HG03520 (cell line): ENCODE measurements around the gene TRABD2A.

Source experiments
- ATAC-seq: cut with Tn5 transposase; IDR thresholded peaks from one replicate; pipeline ENCODE4 v1.9.1; 2021; ENCODE audit warnings: mild to moderate bottlenecking, moderate library complexity; ENCODE audit not compliant: unreplicated experiment

The TRABD2A gene

DNA sequence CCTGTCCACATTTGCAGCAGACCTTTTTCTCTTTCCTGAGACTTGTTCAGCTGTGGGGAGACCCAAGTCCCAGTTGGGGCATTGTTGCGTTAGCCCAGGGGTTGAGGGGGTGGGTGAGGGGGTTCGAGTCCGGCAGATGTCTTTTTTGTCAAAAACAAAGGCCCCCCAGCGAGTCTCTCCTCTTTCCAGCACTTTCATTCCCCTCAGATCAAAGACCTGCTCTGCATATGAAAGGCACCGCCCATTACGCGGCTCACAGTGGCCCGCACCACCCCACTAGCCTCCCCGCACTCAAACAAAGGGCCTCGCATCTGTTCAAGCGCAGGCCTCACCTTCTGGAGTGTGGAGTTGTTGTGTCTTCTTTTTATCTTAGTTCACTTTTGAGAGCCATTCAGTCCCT, 25.2 kb downstream of the TRABD2A start:
- ATAC-seq: no peak

DNA sequence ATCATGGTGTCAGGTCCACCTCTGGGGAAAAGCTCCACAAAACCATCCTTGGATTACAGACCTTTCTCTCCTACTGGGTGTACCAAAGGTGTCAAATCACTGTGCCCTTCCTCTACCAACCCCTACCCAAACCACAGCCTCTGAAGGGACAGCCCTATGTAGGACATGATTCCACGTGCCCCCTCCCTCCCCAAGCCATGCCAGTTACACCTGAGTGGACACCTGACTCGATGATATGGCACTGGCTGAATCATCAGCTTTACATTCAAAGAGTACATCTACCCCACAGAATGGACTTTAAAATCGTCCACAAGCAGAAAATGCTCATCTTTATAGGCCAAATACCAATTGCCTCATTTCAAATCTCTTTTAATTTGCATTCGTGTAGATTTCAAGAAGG, 26.0 kb downstream of the TRABD2A start:
- no peak for ATAC-seq

- ATAC-seq: no peak
Observed at GRCh38 chr2:84851876-84852275, 29.0 kb downstream of the TRABD2A start.

- no peak for ATAC-seq
Observed at GRCh38 chr2:84850471-84850870, 30.4 kb downstream of the TRABD2A start.

GRCh38 chr2:84849271-84849952, 31.5 kb downstream of the TRABD2A start:
- no peak for ATAC-seq

DNA sequence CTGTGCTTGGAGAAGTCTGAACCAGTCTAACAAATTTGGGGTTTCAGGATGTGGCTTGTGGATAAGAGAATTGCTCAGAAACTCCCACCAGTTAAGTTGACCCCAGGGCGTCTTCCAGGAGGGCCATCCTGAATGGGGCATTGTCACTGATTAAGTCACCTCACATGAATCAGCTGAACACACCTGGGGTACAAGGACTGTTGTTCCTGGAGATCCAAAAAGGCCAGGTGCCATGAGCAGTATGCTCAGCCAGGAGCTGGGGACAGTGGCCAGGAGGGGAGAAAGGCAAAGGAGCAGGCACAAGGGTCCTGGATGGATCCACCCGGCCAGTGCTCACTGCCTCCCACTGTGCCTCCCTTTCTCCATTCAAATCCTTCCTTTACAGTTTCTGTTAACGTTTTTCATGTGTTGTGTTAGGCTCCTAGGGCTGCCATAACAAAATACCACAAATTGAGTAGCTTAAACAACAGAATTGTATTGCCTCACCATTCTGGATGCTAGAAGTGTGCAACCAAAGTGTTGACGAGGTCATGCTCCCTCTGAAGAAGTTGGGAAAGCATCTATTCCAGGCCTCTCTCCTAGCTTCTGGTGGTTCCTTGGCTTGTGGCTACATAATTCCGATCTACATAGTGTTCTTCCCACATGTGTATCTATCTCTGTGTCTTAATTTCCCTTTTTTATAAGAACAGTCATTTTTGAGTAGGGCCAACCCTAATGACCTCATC, 33.4 kb downstream of the TRABD2A start:
- ATAC-seq: no peak

DNA sequence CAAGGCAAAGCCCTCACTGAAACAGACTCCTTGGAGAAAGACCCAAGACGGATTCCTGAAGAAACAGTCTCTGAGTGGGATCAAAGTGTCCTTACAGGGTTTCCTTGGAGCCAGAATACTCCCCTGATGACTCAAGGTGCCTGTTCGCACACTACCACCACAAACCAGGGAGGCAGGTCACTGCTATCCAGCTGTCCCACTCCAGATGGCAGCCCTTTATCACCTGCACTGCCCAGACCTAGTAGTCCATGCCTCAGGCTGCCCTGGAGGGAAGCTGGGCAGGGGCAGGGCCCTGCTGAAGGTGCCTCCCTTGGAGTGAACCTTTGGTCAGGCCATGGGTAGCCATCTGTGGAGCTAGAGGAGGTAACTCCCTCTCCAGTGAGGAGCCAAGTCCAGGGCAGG, 34.1 kb downstream of the TRABD2A start:
- ATAC-seq: no peak

DNA sequence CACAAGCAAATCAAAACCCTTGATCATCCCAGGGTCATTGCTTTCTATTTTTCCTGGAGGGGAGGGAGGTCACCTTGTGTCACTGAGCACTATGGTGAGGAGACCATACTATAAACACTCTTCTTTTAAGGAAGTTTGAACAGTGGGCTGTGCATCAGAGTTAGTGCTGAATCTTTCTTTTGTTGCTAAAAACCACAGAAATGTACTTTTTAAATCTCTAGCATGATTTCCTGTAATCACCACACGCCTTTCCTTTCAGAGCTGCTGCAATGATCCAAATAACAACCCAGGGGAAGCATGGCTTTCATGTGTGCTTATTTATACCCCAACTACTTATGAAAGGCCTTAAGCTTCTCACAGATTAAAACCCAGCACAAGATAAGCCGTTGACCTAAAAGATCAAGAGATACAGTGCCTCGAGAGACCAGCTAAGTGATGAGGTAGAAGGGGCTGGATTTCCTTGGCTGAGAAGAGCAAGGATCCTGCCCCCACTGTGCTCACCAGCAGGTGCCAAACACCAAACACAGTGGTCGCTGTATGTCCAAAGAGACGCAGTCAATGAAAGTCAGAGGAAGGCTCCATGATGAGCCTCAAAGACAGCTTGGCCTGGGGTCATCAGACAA, 34.7 kb downstream of the TRABD2A start:
- no peak for ATAC-seq

- no peak for ATAC-seq
Observed at GRCh38 chr2:84844141-84844540, 36.7 kb downstream of the TRABD2A start.

- ATAC-seq: no peak
Observed at GRCh38 chr2:84841577-84841976, 39.3 kb downstream of the TRABD2A start.

DNA sequence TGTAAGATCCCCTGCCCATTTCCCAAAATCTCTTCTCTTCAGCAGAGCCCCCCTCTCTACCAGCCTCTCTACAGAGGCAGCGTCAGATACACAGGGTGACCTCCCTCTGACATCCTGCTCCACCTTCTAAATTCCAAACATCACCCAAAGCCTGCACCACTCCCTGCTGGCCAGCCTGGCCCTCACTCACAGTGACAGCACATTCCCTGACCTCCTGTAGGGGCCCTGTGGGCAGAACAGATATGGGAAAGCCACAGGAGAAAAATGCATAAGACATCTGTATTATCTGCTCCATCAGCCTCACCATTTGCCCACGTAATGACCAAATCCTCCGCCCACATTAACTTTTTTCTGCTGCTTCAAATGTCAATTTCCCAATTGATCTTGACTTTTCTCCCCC, 40.6 kb downstream of the TRABD2A start:
- ATAC-seq: no peak

DNA sequence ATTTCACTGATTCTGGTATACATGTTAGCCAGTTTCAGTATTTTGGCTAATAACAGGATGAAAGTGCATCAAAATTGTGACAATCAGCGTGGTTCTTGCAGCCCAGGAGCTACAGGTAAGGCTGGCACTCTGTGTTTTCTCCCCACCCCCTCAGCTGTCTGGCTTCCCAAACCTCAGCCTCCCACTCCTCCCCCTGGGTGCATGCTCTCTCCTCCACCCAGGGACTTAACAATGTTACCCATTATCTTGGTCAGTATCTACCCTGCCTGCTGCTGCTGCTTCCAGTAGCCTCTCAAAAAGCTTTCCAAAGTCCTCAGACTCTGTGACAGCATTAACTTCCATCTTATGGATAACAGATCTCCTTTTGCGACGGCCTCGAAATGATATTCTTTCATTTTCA, 41.0 kb downstream of the TRABD2A start:
- ATAC-seq: no peak

DNA sequence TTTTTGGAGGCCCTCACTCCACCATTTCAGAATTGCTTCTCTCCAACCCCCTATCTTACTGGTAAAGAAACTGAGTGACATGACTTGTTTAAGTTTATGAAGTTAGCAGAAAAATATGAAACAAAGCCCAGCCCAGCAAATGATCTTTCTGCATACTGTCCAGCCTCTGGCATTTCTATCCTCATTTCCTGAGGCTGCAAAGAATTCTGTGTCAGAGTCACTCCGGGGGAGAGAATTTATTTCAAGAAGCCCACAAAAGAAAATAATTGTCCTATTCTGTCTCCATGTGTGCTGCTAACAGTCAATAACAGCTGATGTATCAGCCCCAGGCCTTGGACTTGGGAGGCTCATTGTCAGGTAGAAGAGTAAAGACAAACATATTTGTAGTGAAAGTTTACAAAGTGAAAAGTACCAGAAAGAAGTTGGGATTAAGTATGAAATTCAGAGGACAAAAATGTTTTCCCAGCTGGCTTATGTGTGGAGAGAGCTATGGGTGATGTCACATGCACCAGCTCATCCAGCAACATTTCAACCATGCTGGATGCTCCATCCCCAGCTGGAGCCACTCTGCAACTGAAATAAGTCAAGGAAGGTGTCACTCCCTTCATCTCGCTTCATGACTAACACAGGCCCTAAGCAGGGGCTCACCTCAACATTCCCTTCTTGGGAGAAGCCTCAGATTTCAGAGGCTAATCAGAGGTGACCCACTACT, 42.3 kb downstream of the TRABD2A start:
- ATAC-seq: no peak

- no peak for ATAC-seq
Observed at GRCh38 chr2:84836215-84836614, 44.7 kb downstream of the TRABD2A start.

DNA sequence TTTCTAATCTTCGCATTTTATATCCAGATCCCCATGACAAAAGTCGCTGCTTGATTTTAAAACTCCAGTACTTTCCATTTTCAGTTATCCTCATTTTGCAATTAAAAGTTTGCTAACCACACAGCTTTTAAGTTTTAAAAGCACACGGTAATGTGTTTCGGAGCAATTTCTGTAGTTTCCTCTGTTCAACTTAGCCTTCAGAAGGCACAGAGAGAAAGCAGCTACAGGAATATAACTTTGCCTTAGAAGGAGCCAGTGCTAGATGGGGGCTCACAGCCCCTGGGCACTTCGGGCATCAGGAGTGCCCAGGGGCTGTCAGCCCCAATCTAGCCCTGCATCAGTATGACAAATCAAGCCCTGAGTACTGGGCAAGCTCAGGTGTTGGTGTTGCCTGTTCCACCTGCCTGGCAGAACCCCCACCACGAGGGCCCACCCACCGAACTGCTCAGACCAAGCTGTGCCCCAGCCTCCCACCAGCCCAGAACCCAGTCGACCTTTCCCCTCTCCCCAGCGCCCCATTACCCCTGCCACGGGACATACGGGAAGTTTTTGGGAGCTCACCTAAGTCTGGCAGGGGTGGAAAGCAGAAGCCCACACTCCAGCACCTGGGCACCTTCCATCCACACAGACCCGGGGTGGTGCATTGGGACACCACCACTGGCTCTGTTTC, 47.3 kb downstream of the TRABD2A start:
- no peak for ATAC-seq

DNA sequence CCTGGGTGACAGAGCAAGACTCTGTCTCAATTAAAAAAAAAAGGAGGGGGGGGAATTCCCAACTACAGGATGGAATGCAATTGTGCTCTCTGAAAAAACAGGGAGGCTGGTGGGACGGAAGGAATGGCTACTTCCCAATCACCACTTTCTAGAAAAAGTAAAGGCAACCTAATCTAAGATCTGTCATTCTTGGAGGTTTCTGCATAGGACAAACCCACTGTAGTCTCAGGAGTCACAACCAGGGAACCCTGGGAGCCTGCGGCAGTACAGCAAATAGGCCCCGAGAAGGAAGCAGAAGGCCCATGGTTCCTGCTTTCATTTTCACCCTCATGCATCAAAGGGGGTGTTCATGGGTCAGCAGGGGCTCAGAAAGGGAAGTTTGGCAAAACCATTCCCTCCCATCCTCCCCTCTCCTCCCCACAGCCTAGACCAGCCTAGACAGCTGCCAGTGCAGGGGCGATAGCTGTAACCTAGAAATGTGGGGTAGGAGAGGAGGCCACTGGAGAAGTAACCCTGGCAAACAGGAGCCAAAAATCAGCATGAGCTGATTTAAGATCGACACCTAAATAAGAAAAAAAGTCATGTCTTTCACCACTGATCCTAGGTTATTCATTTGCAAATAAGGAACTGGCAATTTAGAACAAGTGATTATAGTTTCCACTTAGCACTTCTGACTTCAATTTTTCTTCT, 48.0 kb downstream of the TRABD2A start:
- no peak for ATAC-seq

DNA sequence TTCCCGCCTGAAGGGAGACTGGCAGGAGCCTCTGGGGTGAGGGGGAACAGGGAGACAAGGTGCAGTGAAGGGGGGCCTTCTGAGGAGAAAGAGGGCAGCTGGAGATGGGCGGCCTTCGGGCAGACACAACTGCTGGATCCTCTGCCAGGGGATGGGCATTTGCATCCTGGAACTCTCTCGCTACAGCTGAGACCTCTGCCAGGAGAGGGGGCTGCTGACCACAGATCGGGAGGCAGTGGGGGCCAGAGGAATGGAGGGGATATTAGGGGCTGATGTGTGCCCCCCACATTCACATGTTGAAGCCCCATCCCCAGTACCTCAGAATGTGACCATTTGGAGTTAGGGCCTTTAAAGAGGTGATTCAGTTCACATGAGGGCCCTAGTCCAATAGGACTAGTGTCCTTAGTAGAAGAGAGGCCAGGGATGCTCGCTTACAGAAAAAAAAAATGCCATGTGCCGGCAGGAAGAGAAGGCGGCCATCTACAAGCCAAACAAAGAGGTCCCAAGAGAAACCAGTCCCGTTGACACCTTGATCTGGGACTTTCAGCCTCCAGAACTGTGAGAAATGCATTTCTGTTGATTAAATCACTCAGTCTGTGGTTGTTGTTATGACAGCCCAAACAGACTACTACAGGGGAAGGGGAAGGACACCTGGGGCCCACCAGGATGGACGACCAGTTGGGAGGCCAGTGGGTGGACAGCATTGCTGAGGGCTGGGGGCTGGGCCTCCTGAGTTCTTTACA, 50.0 kb downstream of the TRABD2A start:
- no peak for ATAC-seq

DNA sequence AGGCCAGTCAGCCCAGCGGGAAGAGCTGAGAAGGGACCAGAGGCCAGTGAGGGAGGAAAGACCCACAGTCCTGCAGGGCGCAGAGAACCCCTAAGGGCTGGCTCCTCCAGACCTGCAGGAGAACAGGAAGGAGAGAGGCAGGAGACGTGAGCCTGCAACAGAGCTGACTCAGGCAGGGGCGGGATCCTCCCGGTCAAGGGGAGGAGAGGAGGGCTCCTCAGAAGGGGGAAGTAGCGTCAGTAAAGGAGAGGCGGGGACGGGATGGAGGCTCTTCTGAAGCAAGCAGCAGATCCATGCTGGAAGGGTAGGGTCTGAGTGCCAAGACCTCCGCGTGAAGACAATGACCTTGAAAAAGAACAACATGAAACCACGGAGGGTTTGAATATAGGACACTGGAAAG, 50.8 kb downstream of the TRABD2A start:
- no peak for ATAC-seq

DNA sequence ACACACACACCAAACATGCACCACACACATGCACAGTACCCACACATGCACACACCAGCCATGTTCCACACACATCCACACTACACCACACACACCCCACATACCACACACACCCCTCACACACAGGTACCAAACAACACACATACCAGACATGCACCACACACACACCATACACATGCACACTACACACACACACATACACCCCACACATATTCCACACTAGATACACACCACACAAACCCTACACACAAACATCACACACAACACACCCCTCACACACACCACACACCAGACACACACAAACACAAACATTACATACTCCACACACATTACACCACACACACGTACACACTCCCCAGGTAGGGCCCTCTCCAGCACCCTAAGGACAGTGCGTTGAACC, 51.2 kb downstream of the TRABD2A start:
- ATAC-seq: no peak
